ENCODE results near the gene SYCE3.

GRCh38 chr22:50535113-50535512 lies 27.6 kb downstream of the SYCE3 start:
- TF ChIP-seq CTCF (conservative IDR thresholded peaks at IDR 0.05; ENCODE audit: low read depth, low read length) = no peak
- no peak for TF ChIP-seq EZH2phosphoT487 (IDR thresholded peaks at IDR 0.05; ENCODE audit: borderline replicate concordance, low read length)
